ENCODE measurements around the gene SMURF1.
"Not testable (repeated sequence)": the region's sequence is repeated elsewhere in the genome, so short reads cannot be mapped to it uniquely, and the experiment has no call there.

Gene SMURF1

DNA sequence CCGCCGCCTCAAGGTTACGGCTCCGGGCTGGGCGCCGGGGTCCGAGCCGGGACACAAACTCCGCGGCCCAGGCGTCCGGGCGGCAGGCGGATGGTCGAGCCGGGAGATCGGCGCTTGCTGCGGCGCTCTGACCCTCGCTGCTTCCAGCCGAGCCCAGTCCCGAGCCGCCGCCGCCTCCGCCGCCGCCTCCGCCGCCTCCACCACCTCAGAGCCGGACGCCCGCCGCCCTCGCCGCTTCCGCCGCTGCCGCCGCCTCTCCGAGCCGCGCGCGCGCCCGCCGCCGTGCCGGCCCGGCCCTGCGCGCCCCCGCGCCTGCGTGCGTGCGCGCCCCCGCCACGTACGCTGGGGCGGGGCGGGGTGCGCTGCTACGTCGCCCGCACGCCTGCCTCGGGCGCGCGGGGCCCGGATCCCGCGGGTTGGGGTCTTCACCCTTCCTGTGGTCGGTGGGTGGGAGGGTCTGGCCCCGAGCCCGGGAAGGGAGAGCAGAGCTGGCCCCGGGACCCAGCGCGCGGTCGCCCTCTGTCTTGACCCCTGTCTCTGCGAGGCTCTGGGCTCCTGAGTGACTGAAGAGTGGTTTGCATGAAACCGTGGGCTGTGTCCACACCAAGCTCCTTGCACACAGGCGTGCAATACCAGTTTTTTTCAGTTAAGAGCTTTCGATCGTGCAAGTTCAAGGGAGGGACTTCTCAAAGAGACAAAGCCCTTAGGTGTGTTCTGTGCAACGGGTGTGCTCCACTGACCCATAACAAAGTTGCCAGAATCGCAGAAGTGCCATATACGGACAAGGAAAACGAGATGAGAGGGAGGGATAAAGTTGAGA, at the start of gene SMURF1:
TSS of gene SMURF1 (minus strand) at position 256 of the 820 bp plus-strand sequence. CDS start 328 bp downstream, outside the sequence.
- peak; percentile 88 for DNase-seq

DNA sequence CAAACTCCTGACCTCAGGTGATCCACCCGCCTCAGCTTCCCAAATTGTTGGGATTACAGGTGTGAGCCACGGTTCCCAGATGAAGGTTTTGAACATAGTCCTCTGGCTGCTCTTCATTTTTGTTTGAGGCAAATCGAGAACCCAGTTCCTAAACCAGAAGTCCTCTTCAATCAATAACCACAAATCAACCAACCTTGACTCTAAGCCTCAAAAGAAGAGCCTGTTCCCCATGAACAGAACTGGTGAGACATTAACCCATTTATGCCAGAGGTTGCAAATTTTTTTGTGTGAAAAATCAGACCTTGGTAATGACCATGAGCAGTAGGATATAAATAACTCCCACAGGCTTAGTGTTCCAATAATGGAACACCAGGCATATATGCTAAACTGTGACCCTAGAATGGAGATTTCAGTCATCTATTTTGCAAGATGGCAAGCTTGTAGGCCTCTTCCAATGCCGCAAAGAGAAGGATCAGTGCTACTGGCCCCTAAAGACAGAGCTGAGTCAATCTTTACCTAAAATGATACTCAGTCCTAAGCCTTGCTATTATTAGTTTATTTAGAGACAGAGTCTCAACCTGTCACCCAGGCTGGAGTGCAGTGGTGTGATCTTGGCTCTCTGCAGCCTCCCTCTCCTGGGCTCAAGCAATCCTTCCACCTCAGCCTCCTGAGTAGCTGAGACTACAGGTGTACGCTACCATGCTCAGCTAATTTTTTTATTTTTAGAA, 48.1 kb upstream of the SMURF1 start:
- DNase-seq = no peak

DNA sequence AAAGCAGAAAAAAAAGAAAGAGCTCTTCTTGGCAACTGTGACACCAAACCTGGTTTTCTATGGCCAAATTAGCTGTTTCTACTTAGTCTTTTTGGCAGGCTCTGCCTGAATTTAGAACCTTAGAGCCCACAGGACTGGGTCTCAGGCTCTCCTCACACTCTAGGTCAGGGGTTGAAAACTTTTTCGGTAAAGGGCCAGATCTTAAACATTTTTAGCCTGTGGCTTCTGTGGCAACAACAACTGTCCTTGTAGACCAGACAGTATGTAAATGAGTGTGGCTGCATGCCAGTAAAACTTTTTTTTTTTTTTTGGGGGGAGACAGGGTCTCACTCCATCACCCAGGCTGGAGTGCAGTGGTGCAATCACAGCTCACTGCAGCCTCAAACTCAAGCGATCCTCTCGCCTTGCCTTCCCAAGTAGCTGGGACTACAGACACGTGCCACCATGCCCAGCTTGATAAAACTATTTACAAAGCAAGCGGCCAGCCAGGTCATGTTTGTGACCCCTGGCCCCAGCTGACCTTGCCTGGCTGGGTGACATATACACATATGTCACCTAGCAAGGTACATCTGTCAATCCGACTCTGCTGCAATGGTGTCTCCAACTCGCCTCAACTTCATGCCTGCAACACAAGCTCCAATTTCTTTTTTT, 46.6 kb upstream of the SMURF1 start:
- DNase-seq = no peak

GRCh38 chr7:99189222-99189621, 45.3 kb upstream of the SMURF1 start:
- DNase-seq = no peak

DNA sequence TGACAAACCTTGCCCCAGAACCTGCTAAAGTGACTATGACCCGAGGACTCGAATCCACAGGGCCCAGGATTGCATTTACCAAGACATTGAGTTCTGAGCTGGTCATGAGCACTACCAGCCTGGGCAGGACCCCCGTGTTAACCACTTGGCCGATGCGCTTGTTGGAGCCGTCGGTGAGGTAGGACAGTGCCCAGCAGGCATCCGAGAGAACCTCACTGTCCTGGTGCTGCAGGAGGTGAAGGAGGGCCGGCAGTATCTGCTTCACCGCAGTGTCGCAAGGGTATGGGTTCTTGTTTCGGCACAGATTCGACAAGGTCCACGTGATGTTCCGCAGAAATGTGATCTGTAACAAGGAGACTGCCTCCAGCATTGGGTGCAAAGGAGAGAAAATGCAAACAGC, 44.3 kb upstream of the SMURF1 start:
- no peak for DNase-seq

DNA sequence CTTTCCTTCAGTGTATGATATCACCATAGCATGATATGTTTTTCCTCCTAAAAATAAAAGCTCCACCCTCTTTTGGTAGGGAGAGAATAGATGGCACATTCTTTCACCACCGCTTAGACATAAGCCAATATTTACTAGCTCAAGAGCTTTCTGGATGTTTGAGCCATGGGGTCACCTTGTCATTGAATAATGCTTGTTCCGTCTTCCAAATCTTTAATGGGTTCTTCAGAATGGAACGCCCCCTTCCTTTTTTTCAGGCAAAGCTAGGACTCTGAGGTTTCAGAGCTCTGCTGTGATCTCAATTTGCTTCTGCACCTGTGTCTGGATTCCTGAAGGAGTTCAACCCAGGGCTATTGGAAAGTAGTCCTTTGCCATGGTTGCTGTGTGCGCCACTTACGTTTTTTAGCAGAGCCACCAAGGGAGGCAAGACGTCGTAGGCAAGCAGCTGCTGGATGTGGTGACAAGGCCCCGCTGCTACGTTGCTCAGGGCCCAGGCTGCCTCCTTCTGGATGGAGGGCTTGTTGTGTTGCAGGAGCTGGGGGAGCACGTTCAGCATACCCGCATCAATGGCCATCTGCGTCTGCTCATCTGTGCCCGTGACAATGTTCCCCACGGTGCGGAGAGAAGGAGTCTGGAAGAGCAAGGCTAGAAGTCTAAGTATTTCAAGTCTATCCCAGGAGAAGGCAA, 40.8 kb upstream of the SMURF1 start:
- DNase-seq = no peak

GRCh38 chr7:99180067-99180650, 36.3 kb upstream of the SMURF1 start:
- DNase-seq = no peak

DNA sequence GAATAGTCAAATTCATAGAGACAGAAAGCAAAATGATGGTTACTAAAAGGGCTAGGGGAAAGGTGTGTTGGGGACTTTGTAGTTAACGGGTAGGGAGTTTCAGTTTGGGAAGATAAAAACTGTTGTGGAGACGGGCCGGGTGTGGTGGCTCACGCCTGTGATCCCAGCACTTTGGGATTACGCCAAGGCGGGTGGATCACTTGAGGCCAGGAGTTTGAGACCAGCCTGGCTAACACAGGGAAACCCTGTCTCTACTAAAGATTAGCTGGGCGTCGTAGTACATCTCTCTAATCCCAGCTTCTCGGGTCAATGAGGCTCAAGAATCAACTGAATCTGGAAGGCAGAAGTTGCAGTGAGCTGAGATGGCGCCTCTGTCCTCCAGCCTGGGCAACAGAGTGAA, 33.3 kb upstream of the SMURF1 start:
- no peak for DNase-seq

- no peak for DNase-seq
These were observed 29.9 kb upstream of the SMURF1 start for GRCh38 chr7:99173787-99174186.

DNA sequence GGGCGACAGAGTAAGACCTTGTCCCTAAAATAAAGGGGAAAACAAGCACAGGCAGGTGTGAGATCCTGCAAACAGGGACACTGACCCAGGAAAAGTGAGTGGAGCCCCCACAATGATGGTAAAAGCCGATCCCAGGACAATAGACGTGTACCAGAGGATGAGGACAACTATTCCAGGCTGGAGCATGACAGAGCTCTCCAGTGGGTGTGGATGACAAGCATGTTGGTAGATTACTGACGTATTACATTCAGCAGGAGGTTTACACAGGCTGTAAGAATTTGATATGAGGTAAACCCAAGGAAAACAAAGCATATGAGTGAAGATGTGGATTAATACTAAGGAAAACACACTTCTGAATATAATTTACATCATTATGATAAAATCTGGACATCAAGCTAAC, 27.8 kb upstream of the SMURF1 start:
- DNase-seq = no peak

GRCh38 chr7:99170730-99171074, 26.8 kb upstream of the SMURF1 start:
- DNase-seq = no peak

DNA sequence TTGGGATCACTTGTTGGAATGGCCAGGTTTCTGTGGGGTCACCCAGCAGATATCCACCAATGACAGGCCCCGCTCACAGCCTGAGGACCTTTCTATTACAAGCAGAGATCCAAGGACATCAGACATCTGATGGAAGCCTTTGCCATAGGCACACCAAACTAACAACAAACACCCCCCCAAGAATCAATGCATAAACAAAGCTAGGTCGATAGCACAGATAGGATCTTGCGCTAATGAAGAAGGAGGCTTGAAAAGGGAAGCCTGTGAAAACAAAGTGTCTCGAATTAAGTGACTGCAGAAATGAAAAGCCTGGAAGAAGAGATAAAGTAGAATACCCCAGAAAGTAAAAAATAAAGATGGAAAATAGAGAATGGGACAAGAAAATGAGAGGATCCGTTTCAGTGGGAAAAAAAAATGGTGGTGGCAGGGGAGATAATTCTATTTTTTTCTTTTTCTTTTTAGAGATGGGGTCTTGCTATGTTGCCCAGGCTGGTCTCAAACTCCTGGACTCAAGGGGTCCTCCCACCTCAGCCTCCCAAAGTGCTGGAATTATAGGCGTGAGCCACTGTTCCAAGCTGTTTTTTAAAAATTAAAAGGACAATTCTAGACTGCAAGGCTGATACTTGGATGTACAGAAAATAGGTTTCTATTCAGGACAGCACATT, 26.3 kb upstream of the SMURF1 start:
- DNase-seq = no peak

DNA sequence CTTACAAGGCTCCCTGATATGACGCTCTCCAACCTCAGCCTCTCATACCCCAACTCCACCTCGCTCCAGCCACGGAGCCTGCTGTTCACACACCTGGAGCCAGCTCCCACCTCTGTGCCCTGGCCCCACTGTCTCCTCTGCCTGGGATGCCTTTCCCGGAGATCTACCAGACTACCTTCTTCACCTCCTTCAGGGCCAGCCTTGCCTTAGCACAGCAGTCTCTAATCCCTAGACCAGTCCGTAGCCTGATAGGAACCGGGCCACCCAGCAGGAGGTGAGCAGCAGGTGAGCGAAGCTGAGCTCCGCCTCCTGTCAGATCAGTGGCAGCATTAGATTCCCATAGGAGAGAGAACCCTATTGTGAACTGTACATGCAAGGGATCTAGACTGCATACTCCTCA, 23.2 kb upstream of the SMURF1 start:
- DNase-seq = no peak

- no peak for DNase-seq
These were observed 21.9 kb upstream of the SMURF1 start for GRCh38 chr7:99165816-99166215.

DNA sequence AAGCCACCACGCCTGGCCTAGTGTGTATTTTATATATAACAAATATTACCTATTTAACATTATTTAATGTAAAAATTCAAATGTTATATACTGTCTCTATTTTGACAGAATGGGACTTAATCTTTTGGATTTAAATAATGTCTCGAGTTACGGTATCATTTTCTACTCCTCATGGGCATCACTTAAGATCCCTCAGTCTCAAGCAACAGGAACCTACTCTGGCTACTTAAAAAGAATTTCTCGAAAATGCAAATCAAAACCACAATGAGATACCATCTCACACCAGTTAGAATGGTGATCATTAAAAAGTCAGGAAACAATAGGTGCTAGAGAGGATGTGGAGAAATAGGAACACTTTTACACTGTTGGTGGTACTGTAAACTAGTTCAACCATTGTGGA, 19.8 kb upstream of the SMURF1 start:
- not testable (repeated sequence) for DNase-seq

DNA sequence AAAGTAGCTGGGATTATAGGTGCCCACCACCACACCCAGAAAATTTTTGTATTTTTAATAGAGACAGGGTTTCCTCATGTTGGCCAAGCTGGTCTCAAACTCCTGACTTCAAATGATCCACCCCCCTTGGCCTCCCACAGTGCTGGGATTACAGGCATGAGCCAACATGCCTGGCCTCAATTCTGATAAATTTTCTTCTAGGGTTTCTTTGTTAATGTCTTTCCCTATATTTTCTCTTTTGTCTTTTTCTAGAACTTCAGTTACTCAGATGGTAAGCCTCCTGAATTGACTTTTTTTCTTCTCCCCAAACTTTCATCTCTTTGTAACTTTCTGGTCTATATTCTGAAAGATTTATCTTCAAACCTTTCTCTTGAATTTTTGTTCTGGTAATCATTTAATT, 12.7 kb upstream of the SMURF1 start:
- no peak for DNase-seq

- DNase-seq = no peak
These were observed 11.3 kb upstream of the SMURF1 start for GRCh38 chr7:99155211-99155610.

DNA sequence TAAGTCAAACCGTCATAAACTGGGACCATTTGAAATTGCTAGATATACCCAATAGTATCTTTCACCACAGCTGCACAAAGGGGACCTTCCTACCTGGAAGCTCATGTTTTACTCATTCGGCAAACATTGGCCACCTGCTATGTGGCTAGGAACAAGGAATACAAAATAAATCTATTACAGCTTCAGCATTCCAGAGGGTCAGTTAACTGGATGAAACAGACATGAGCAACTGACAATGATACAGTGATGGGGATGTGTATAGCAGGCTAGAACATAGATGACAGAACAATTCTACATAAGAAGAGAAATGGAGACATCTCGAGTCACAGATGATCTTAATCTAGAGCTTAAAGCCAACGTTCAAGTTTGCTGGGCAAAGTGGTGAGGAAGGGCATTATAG, 3.1 kb upstream of the SMURF1 start:
- DNase-seq = no peak

GRCh38 chr7:99143521-99143852, 421 bp downstream of the SMURF1 start:
- DNase-seq = no peak

GRCh38 chr7:99142727-99143520, 984 bp downstream of the SMURF1 start:
- DNase-seq = peak; percentile 96
